Neural progenitor cell (in vitro differentiated cells): ENCODE measurements around the gene IL17D. TPM values are rescaled to one million over a fixed set of nuclear protein-coding genes. Genes with fewer than 3 reads are reported as not detected.

Source experiments
- DNase-seq: peaks from one replicate; pipeline ENCODE4 v3.0.0-alpha.2; 2016; ENCODE audit warnings: low spot score
- H2AFZ ChIP-seq: fragments of 200-600 bp; sonication (generic); replicated peaks from 2 replicates; pipeline ENCODE4 v1.6.1; 2016; ENCODE audit warnings: antibody characterized with exemption
- H3F3A ChIP-seq: fragments of 200-600 bp; sonication (generic); 2 replicates; pipeline ENCODE4 v1.6.1; 2016; ENCODE audit warnings: antibody characterized with exemption, low read depth
- H3K27ac ChIP-seq: fragments of 200-600 bp; sonication (generic); 2 replicates; pipeline ENCODE4 v1.5.1; 2016; ENCODE audit warnings: mild to moderate bottlenecking
- H3K27me3 ChIP-seq: fragments of 200-600 bp; sonication (generic); 2 replicates; pipeline ENCODE4 v1.6.1; 2016; ENCODE audit warnings: mild to moderate bottlenecking, moderate library complexity
- H3K36me3 ChIP-seq: fragments of 200-600 bp; sonication (generic); 2 replicates; pipeline ENCODE4 v1.5.1; 2016
- H3K4me1 ChIP-seq: fragments of 200-600 bp; sonication (generic); 2 replicates; pipeline ENCODE4 v1.6.1; 2016; ENCODE audit warnings: mixed run types
- H3K4me2 ChIP-seq: fragments of 200-600 bp; sonication (generic); 2 replicates; pipeline ENCODE4 v1.6.1; 2016
- H3K4me3 ChIP-seq: fragments of 200-600 bp; sonication (generic); 2 replicates; pipeline ENCODE4 v1.5.1; 2016
- H3K79me2 ChIP-seq: fragments of 200-600 bp; sonication (generic); 2 replicates; pipeline ENCODE4 v1.6.1; 2016; ENCODE audit warnings: low read depth
- H3K9ac ChIP-seq: fragments of 200-600 bp; sonication (generic); 2 replicates; pipeline ENCODE4 v1.6.1; 2016
- H3K9me3 ChIP-seq: fragments of 200-600 bp; sonication (generic); 2 replicates; pipeline ENCODE4 v1.5.1; 2016; ENCODE audit warnings: low read depth
- H4K20me1 ChIP-seq: fragments of 200-600 bp; sonication (generic); 2 replicates; pipeline ENCODE4 v1.6.1; 2016; ENCODE audit warnings: low read depth
- H3K27ac Mint-ChIP-seq: 3 replicates; pipeline ENCODE4 v1.8.0; 2021; ENCODE audit warnings: mixed read lengths
- H3K27me3 Mint-ChIP-seq: 2 replicates; pipeline ENCODE4 v1.8.0; 2022; ENCODE audit warnings: low read depth, mild to moderate bottlenecking, inconsistent platforms, moderate library complexity, mixed read lengths; ENCODE audit not compliant: insufficient read depth
- H3K36me3 Mint-ChIP-seq: 3 replicates; pipeline ENCODE4 v1.8.0; 2021; ENCODE audit warnings: mixed read lengths
- H3K4me1 Mint-ChIP-seq: 3 replicates; pipeline ENCODE4 v1.8.0; 2021; ENCODE audit warnings: mixed read lengths
- H3K4me3 Mint-ChIP-seq: 3 replicates; pipeline ENCODE4 v1.8.0; 2021; ENCODE audit warnings: mild to moderate bottlenecking, moderate library complexity, mixed read lengths
- H3K9me3 Mint-ChIP-seq: 3 replicates; pipeline ENCODE4 v1.8.0; 2020; ENCODE audit warnings: mixed read lengths
- CTCF ChIP-seq: fragments of 200-600 bp; sonication (generic); IDR thresholded peaks from 2 replicates; pipeline ENCODE4 v1.5.1; 2017; ENCODE audit warnings: antibody characterized with exemption, mild to moderate bottlenecking
- EZH2 ChIP-seq: fragments of 200-600 bp; sonication (generic); IDR thresholded peaks from 2 replicates; pipeline ENCODE4 v1.6.1; 2017; ENCODE audit warnings: antibody characterized with exemption, mild to moderate bottlenecking, moderate library complexity
- EZH2phosphoT487 ChIP-seq: fragments of 200-600 bp; sonication (generic); IDR thresholded peaks from 2 replicates; pipeline ENCODE4 v1.6.1; 2017; ENCODE audit warnings: antibody characterized with exemption
- total RNA-seq: library from RNA; depleted of rRNA; stranded (reverse); fragments of >200 nt; gene quantifications from 2 replicates; pipeline ENCODE4 v1.2.3, GENCODE V29; 2015; ENCODE audit warnings: low replicate concordance

The IL17D gene
- total RNA-seq, 1 donor from 2014 or later = 1.4 TPM

GRCh38 chr13:20685092-20685491 is 18.4 kb upstream of the IL17D start:
- H3K9me3 ChIP-seq = no peaks in the 10 kb centered on the region
- no peaks in the 10 kb centered on the region for H3K27me3 ChIP-seq
- H3K4me2 ChIP-seq = peak overlapping the region; percentile 27
- H4K20me1 ChIP-seq = no peaks in the 10 kb centered on the region
- peaks cover 8% of the 10 kb centered on the region for H3F3A ChIP-seq
- H3K79me2 ChIP-seq = no peaks in the 10 kb centered on the region
- H3K4me1 ChIP-seq = peaks cover 40% of the 10 kb centered on the region
- Mint-ChIP-seq H3K4me1 (peaks cover 18% of the 10 kb centered on the region), H3K4me3 (no peak overlapping the region), H3K27me3 (peaks cover 2% of the 10 kb centered on the region), H3K9me3 (no peaks in the 10 kb centered on the region), H3K27ac (no peak overlapping the region), H3K36me3 (peaks cover 5% of the 10 kb centered on the region)
- H3K9ac ChIP-seq = no peak overlapping the region
- DNase-seq = no peak
- no peak overlapping the region for H3K27ac ChIP-seq
- no peak overlapping the region for H3K4me3 ChIP-seq
- TF ChIP-seq EZH2 (no peak), CTCF (no peak), EZH2phosphoT487 (no peak)
- H3K36me3 ChIP-seq = no peaks in the 10 kb centered on the region
- peak overlapping the region; percentile 76 for H2AFZ ChIP-seq

- Histone ChIP-seq H3K36me3 (no peaks in the 10 kb centered on the region), H4K20me1 (no peaks in the 10 kb centered on the region), H3K27me3 (no peaks in the 10 kb centered on the region), H3K27ac (no peak overlapping the region), H3F3A (peaks cover 8% of the 10 kb centered on the region), H3K79me2 (no peaks in the 10 kb centered on the region), H3K4me1 (peaks cover 40% of the 10 kb centered on the region), H3K4me2 (no peak overlapping the region), H2AFZ (no peak overlapping the region), H3K4me3 (no peak overlapping the region), H3K9me3 (no peaks in the 10 kb centered on the region), H3K9ac (no peak overlapping the region)
- H3K4me3 Mint-ChIP-seq = no peak overlapping the region
- TF ChIP-seq EZH2 (no peak), CTCF (no peak), EZH2phosphoT487 (no peak)
- H3K4me1 Mint-ChIP-seq = peaks cover 18% of the 10 kb centered on the region
- DNase-seq = no peak
- H3K36me3 Mint-ChIP-seq = peaks cover 5% of the 10 kb centered on the region
- H3K27me3 Mint-ChIP-seq = peaks cover 2% of the 10 kb centered on the region
- no peak overlapping the region for H3K27ac Mint-ChIP-seq
- H3K9me3 Mint-ChIP-seq = no peaks in the 10 kb centered on the region
Observed at GRCh38 chr13:20686167-20686566, 17.3 kb upstream of the IL17D start.

- Histone ChIP-seq H4K20me1 (no peaks in the 10 kb centered on the region), H3K4me3 (no peak overlapping the region), H3K4me2 (no peak overlapping the region), H3K36me3 (no peaks in the 10 kb centered on the region), H3K9ac (no peak overlapping the region), H3K4me1 (peaks cover 35% of the 10 kb centered on the region), H3K27ac (no peak overlapping the region), H2AFZ (no peak overlapping the region), H3K79me2 (no peaks in the 10 kb centered on the region), H3K9me3 (no peaks in the 10 kb centered on the region), H3F3A (peaks cover 8% of the 10 kb centered on the region), H3K27me3 (no peaks in the 10 kb centered on the region)
- peaks cover 2% of the 10 kb centered on the region for H3K27me3 Mint-ChIP-seq
- H3K27ac Mint-ChIP-seq = no peak overlapping the region
- no peaks in the 10 kb centered on the region for H3K9me3 Mint-ChIP-seq
- DNase-seq = no peak
- peaks cover 18% of the 10 kb centered on the region for H3K4me1 Mint-ChIP-seq
- H3K36me3 Mint-ChIP-seq = peaks cover 4% of the 10 kb centered on the region
- H3K4me3 Mint-ChIP-seq = no peak overlapping the region
- TF ChIP-seq EZH2 (no peak), EZH2phosphoT487 (no peak), CTCF (no peak)
Observed at GRCh38 chr13:20686863-20687579, 16.5 kb upstream of the IL17D start.
